ENCODE results near the gene GAK. TPM values are rescaled to one million over a fixed set of nuclear protein-coding genes. Genes with fewer than 3 reads are reported as not detected.

The GAK gene
- polyA plus RNA-seq, 1 donor from 2014 or later: 58.8 TPM

DNA sequence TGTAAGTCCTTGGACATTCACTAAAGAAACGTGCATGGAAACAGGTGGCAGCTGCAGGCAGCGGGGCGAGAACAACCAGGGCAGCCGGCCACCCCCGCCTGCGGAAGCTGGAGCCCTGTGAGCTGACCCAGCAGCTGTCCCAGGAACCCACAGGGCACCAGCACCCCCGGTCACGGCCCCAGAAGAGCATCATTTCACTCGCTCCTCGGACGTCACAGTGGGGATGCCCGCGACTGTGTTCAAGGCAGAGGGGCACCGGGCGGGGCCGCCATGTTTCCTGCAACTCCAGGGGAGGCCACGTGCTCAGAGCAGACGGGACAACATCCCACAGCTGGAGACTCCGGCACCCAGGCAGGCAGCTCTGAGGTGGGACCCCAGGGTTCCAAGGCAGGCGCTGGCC lies 61.2 kb downstream of the GAK start:
- no peak overlapping the region for H3K4me2 ChIP-seq (ENCODE audit: low read length)
- no peak overlapping the region for H3K4me3 ChIP-seq (ENCODE audit: low read length)
- no peaks in the 10 kb centered on the region for H3K9me2 ChIP-seq (ENCODE audit: insufficient read depth, low read length)
- no peaks in the 10 kb centered on the region for H3K9me3 ChIP-seq (ENCODE audit: low read length)
- H3K27ac ChIP-seq (ENCODE audit: low read length): no peak overlapping the region
- no peaks in the 10 kb centered on the region for H3K79me2 ChIP-seq (replicated peaks; ENCODE audit: insufficient read depth, low read length)
- no peaks in the 10 kb centered on the region for H3K27me3 ChIP-seq (ENCODE audit: insufficient read depth, low read depth, low read length)
- TF ChIP-seq SMC3 (conservative IDR thresholded peaks at IDR 0.05; ENCODE audit: poor library complexity) (no peak), EZH2 (IDR thresholded peaks at IDR 0.05; ENCODE audit: borderline replicate concordance, insufficient read depth, low read length, poor library complexity, severe bottlenecking) (no peak), POLR2AphosphoS5 (IDR thresholded peaks at IDR 0.05) (no peak), RAD21 (conservative IDR thresholded peaks at IDR 0.05) (no peak), EP300 (conservative IDR thresholded peaks at IDR 0.05; ENCODE audit: poor library complexity, severe bottlenecking) (no peak), MXI1 (conservative IDR thresholded peaks at IDR 0.05; ENCODE audit: poor library complexity, severe bottlenecking) (no peak), TAF1 (IDR thresholded peaks at IDR 0.05; ENCODE audit: low read depth) (no peak)
- TF ChIP-seq, protein P1, sequence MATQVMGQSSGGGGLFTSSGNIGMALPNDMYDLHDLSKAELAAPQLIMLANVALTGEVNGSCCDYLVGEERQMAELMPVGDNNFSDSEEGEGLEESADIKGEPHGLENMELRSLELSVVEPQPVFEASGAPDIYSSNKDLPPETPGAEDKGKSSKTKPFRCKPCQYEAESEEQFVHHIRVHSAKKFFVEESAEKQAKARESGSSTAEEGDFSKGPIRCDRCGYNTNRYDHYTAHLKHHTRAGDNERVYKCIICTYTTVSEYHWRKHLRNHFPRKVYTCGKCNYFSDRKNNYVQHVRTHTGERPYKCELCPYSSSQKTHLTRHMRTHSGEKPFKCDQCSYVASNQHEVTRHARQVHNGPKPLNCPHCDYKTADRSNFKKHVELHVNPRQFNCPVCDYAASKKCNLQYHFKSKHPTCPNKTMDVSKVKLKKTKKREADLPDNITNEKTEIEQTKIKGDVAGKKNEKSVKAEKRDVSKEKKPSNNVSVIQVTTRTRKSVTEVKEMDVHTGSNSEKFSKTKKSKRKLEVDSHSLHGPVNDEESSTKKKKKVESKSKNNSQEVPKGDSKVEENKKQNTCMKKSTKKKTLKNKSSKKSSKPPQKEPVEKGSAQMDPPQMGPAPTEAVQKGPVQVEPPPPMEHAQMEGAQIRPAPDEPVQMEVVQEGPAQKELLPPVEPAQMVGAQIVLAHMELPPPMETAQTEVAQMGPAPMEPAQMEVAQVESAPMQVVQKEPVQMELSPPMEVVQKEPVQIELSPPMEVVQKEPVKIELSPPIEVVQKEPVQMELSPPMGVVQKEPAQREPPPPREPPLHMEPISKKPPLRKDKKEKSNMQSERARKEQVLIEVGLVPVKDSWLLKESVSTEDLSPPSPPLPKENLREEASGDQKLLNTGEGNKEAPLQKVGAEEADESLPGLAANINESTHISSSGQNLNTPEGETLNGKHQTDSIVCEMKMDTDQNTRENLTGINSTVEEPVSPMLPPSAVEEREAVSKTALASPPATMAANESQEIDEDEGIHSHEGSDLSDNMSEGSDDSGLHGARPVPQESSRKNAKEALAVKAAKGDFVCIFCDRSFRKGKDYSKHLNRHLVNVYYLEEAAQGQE (IDR thresholded peaks at IDR 0.05; ENCODE audit: borderline replicate concordance): no peak
- TF ChIP-seq, protein P2, sequence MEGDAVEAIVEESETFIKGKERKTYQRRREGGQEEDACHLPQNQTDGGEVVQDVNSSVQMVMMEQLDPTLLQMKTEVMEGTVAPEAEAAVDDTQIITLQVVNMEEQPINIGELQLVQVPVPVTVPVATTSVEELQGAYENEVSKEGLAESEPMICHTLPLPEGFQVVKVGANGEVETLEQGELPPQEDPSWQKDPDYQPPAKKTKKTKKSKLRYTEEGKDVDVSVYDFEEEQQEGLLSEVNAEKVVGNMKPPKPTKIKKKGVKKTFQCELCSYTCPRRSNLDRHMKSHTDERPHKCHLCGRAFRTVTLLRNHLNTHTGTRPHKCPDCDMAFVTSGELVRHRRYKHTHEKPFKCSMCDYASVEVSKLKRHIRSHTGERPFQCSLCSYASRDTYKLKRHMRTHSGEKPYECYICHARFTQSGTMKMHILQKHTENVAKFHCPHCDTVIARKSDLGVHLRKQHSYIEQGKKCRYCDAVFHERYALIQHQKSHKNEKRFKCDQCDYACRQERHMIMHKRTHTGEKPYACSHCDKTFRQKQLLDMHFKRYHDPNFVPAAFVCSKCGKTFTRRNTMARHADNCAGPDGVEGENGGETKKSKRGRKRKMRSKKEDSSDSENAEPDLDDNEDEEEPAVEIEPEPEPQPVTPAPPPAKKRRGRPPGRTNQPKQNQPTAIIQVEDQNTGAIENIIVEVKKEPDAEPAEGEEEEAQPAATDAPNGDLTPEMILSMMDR (IDR thresholded peaks at IDR 0.05; ENCODE audit: poor library complexity, severe bottlenecking): no peak
- H4K20me1 ChIP-seq (ENCODE audit: insufficient read depth): no peaks in the 10 kb centered on the region
- no peak overlapping the region for H3K9ac ChIP-seq (ENCODE audit: low read length)
- H3F3A ChIP-seq (ENCODE audit: insufficient read depth, low read length, poor library complexity, severe bottlenecking): no peaks in the 10 kb centered on the region
- no peak overlapping the region for H2AFZ ChIP-seq (ENCODE audit: low read depth, low read length)
- H3K36me3 ChIP-seq (ENCODE audit: insufficient read depth, low read length): no peaks in the 10 kb centered on the region

DNA sequence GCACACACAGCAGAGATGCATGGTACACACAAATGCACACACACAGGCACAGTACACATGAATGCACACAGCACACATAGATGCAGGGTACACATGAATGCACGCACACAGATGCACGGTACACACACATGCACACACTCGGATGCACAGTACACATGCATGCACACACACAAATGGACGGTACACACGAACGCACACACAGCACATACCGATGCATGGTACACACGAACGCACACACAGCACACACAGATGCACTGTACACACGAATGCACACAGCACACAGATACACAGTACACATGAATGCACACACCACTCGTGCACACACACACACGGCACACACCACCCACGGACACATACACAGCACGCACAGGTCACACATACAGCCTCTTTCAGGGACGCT lies 62.3 kb downstream of the GAK start:
- TF ChIP-seq EP300 (conservative IDR thresholded peaks at IDR 0.05; ENCODE audit: poor library complexity, severe bottlenecking) (no peak), SMC3 (conservative IDR thresholded peaks at IDR 0.05; ENCODE audit: poor library complexity) (no peak), RAD21 (conservative IDR thresholded peaks at IDR 0.05) (no peak), TAF1 (IDR thresholded peaks at IDR 0.05; ENCODE audit: low read depth) (no peak), POLR2AphosphoS5 (IDR thresholded peaks at IDR 0.05) (no peak), EZH2 (IDR thresholded peaks at IDR 0.05; ENCODE audit: borderline replicate concordance, insufficient read depth, low read length, poor library complexity, severe bottlenecking) (no peak), MXI1 (conservative IDR thresholded peaks at IDR 0.05; ENCODE audit: poor library complexity, severe bottlenecking) (no peak)
- TF ChIP-seq, protein P1 (IDR thresholded peaks at IDR 0.05; ENCODE audit: borderline replicate concordance): no peak
- TF ChIP-seq, protein P2 (IDR thresholded peaks at IDR 0.05; ENCODE audit: poor library complexity, severe bottlenecking): no peak
- Histone ChIP-seq H3K9ac (ENCODE audit: low read length) (no peak overlapping the region), H3K27me3 (ENCODE audit: insufficient read depth, low read depth, low read length) (no peaks in the 10 kb centered on the region), H3K4me3 (ENCODE audit: low read length) (no peak overlapping the region), H3K79me2 (replicated peaks; ENCODE audit: insufficient read depth, low read length) (no peaks in the 10 kb centered on the region), H3F3A (ENCODE audit: insufficient read depth, low read length, poor library complexity, severe bottlenecking) (no peaks in the 10 kb centered on the region), H3K9me2 (ENCODE audit: insufficient read depth, low read length) (no peaks in the 10 kb centered on the region), H4K20me1 (ENCODE audit: insufficient read depth) (no peaks in the 10 kb centered on the region), H2AFZ (ENCODE audit: low read depth, low read length) (no peak overlapping the region), H3K27ac (ENCODE audit: low read length) (no peak overlapping the region), H3K4me2 (ENCODE audit: low read length) (no peak overlapping the region), H3K36me3 (ENCODE audit: insufficient read depth, low read length) (no peaks in the 10 kb centered on the region), H3K9me3 (ENCODE audit: low read length) (no peaks in the 10 kb centered on the region)
